Ureter (tissue), 1 donor: ENCODE results near the gene FMN2. TPM values are rescaled to one million over a fixed set of nuclear protein-coding genes. Genes with fewer than 3 reads are reported as not detected.
"Not testable (repeated sequence)": the region's sequence is repeated elsewhere in the genome, so short reads cannot be mapped to it uniquely, and the experiment has no call there.

Experiments
- DNase-seq: peaks from one replicate; pipeline ENCODE4 v3.0.0-alpha.2; 2020; ENCODE audit warnings: low spot score
- total RNA-seq: library from RNA; stranded (reverse); gene quantifications from one replicate; pipeline ENCODE4 v1.2.4, GENCODE V29; 2023
- donor health status: DM: yes; HTN: yes; CAD: no.

Gene FMN2
- total RNA-seq, 1 donor from 2014 or later = 0.49 TPM

DNA sequence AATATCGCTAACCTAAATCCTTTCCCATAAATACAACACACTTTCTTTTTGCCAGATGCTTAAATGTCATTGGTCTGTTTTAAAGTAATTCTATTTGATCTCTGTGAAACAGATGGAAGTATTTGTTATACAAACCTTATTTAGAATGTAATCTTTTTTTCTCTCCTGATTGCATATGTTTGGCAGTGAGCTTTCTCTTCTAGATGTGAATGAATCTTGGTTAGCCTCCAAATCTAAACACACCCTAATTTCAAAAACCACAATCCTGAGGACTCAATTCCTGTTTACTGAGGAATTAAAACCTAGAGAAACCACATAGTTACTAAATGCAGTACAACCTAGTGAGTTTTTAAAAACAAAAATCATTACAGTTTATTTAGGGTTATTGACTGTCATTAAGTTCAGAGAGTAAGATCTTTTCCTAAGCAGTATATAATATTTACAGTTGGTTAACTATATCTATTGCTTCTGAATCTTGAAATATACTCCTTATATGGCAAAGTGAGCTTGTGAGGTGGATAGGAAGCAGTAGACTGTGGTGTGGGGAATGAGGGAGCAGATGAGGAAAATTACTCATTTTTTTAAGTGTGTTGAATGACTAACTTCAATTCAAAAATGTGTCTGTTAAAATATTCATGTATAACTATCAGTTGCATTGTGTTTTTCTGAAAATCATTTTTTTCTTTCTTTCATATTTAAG lies 218.7 kb downstream of the FMN2 start:
- DNase-seq = no peak

DNA sequence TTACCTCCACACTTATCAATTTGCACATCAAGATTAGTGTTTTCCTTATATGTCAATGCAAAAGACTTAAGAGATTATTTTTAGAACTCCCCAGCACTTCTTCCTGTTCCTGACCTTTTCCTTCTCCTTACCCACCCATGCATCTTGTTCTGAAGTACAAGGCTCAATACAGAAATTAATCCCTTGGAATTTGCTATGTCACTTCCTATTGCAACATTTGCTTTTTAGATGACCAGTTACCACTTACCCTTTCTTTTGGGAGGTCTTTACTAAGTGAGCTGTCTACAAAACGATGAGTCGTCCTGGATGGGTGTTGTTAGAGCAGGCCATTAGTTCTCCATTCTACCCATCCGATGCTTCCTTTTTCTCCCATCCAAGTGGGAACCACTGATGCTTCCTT lies 221.2 kb downstream of the FMN2 start:
- DNase-seq = no peak

DNA sequence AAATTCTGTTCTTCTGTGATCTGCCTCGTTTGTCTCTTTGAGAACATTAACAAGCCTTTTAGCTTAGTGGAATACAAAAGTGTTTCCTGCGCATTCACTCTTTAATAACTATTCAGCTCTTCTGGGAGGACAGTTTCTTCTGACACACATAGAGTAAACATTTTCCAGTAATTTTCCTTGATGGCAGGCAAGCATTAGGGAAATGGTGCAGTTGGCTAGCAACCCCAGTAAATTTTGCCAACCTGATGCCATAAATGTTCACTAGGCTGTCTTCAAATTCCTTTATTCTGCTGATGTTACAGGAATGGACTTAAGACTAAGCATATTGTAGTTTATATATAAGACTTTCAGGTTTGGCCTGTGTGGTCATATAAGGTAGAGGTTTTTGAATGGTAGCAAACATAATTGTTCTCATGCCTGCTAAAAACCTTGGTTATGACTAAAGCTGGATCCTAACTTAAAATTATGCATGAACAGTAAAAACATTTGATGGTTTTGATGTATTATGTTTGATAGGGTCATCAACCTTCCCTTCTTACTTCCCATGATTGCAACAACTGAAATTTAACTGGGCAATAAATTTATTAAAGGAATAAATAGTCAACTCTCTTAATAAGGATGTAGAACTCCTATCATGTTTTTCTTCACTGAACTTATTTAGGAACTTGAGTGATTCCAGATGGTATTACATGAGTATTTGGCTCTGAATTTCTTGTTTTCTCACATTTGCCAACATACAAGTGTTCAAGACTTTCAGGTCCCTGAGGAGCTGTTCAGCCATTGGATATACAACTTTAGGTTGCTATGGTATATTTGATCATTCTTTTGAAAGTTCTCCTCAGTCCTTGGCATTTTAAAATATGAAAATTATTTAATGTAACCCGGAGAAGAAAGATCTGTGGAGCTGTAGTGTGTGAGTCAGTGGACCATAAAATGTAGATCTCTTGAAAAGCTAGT lies 223.4 kb downstream of the FMN2 start:
- no peak for DNase-seq

DNA sequence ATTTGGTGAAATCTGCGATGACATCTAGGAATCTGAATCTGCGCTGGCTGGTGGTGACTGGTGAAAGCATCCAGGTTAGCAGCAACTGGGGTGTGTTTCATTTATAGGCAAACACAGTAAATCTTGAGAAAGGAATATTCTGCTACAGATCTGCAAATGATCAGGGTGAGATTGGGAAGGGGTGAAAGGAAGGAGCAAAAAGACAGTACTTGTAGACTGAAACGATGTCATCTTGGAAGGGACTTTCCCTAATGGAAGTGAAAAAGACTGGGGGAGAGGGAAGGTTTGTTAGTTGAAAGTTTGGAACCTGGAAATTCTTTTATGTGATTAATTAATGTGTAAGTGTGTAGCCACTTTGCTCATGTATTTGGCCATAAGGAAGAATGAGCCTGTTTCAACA lies 228.3 kb downstream of the FMN2 start:
- no peak for DNase-seq

DNA sequence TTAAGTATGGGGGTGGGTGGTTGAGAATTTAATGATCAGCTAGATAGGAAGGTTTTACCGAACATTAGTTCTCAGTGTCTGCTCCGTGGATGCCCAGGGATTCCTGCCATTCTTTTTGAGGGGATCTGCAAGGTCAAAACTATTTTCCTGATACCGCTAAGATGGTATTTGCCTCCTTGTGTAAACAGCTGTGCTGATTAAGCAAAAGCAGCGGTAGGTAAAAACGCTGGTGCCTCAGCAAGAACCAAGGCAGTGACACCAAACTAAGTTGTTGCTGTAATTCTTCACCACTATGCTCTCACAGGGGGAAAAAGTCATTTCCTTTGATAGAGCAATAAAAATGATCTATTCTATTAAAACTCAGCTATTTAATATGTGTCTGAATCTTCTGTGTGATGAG lies 229.0 kb downstream of the FMN2 start:
- no peak for DNase-seq

DNA sequence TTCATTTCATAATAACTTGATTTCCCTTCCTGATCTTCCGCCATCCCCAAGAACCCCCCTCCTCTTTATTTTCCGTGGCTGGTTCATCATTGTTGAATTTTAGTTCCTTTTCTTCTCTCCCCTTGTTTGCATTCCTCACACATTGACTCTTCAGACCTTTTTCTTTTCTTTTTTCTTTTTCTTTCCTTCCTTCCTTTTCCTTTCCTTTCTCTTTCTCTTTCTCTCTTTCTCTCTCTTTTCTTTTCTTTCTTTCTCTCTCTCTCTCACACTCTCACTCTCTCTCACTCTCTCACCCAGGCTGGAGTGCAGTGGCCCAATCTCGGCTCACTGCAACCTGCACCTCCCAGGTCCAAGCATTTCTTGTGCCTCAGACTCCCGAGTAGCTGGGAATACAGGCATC lies 231.3 kb downstream of the FMN2 start:
- no peak for DNase-seq

DNA sequence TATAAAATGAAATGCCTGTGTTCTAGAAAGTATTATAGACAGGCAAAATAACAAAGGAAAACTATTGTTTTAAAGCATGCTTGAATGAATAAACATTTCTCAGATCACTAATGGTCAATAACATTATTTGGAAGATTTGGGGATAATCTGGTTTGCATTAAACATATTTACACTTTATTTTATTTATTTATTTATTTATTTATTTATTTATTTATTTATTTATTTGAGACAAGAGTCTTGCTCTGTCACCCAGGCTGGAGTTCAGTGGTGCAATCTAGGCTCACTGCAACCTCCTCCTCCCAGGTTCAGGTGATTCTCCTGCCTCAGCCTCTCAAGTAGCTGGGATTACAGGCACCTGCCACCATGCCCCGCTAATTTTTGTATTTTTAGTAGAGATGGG lies 236.7 kb downstream of the FMN2 start:
- DNase-seq = not testable (repeated sequence)

DNA sequence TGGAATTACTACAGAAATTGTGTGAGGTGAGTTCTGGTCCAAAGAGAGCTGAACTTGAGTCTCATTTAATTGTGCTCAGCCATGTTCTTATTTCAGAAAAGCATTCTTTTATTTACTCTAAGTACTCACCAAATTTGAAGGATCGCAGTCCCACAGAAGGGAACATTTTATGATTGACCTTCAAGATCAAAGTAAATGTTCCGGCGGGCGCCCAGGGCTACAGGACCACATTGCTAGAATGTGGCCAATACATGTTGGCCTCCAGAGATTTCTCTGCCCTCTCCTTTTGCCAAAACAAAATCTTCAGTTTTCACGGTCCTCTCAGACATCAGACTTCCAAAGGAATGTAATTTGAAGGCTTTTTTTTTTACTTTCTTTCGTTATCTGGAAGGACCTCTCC lies 237.8 kb downstream of the FMN2 start:
- DNase-seq = no peak

DNA sequence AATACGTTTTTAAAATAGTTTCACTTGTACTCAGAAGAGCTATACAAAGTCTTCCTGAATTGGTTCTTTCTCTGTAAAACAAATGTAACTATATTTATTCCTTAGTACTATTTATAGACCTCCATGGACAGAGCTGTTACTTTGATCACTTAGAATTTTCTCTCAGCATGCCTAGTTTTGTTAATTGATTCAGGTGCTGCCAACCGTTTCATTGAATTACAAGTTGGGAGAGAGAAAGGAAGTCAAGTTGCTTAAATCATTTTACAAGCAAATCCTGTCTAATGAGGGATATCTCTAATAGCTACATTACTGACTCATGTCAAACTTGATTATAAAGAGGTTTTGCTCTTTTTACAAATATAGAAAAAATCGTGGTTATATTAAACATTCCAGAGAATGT lies 241.0 kb downstream of the FMN2 start:
- no peak for DNase-seq

DNA sequence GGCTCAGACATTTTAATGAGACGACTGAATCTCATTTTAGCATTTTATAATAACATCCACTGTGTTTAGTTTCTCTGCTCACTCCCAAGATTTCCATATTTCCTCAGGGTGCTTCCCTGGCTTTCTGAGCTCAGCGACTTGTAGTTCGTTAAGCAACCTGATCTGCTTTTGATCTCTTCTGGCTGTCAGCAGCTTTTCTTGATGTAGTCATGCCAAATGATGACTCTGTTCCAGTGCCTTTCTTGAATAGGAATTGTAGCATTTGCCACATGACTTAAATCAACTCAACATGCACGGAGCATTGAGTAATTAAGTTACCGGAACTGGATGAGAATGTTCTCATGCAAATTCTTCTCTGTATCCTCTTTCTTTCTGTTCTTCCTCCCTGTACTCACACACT lies 246.1 kb downstream of the FMN2 start:
- DNase-seq = no peak

DNA sequence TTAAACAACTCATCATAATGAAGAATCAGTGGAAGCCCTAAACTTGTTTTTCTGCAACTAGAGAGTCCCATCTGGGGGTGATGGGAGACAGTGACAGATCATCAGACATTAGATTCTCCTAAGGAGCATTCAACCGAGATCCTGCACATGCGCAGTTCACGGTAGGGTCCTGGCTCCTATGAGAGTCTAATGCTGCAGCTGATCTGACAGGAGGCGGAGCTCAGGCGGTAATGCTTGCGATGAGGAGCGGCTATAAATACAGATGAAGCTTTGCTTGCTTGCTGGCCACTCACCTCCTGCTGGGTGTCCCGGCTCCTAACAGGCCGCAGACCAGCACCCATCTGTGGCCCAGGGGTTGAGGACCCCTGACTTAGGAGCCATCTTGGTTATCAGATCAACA lies 247.2 kb downstream of the FMN2 start:
- no peak for DNase-seq

DNA sequence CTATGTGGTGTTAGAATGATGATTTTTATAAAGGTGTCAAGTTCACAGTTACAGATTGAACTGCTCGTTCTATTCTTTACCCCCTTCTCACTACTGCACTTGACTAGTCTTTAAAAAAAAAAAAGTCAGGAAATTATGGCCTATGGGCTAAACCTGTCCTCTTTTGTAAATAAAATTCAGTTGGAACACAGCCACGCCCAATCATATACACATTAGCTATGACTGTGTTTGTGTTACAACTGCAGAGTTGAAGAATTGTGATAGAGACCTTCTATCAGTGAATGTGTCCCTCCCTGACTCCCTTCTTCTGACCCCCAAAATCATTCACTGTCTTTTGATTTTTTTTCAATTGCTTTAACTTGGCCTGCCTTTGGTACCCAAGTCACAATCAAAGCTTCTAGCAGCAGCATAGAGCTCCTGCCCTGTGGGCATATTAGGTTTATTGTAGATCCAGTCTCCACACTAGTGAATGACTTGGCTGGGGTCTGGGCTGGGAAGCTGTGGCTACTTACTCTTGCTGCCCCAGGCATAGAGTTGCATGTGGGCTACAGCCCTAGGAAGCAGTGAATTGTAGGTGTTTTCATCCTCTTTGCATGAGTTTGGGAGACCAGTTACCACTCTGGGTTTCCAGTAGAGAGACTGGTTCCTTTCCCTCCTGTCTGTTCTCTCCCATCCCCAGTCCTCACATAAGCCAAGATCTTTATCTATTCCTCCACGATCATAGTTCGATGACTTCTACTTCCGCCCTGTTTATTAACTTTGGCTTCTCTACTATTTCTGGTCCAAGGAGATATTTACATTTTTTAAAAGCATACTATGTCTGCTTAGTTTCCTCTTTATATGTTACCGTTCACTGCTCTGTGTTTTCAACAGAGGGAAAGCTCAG lies 249.9 kb downstream of the FMN2 start:
- DNase-seq = no peak

DNA sequence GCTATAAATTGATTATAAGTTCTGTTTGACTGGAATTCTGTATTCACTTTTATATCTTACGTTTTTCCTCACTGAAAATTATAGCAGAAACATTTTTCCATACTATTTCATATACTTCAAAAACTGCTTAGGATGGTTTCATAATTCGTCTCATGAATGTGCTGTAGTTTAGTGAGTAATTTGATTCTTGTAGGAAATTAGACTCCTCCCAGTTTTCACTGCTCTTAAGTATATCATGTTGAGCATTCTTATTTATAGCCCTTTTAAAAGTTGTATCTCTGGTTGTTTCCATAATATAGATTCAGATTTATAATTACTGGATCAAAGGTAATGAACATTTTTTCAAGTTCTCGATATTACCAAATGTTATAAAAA lies 250.6 kb downstream of the FMN2 start:
- DNase-seq = no peak

DNA sequence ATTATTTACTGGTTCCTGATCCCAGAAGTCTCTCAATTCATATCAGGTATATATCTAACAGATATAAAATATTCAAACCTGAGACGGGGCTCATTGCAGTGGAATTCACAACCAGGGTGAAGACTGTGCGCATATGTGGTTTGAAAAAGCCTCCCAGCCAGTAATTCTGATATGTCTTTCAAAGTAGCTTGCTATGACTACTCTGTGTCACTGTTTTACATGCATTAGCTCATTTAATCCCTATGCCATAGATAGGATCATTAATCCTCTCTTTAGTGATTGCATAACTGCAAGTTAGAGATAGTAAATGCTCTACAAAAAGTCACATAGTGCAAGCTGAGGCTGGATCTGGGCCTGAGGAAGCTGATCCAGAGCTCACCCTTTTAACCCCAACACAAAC lies 251.4 kb downstream of the FMN2 start:
- no peak for DNase-seq

DNA sequence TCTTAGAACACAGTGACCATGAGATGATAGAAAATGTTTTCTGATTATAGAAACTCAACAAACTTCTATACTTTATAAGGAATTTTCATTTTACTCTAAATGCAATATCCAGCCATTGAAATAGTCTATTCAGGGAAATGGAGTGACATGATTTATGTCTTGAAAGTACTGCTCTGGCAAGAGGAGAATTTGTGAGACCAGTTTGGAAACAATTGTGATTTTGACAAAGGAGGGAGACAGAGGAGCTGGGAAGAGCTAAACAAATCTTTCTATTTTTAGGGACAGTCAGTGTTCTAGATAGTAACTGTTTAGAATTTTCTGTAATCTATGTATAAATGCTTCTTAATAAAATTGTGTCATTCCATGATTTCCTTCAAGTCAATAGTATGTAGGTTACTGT lies 252.3 kb downstream of the FMN2 start:
- DNase-seq = no peak

DNA sequence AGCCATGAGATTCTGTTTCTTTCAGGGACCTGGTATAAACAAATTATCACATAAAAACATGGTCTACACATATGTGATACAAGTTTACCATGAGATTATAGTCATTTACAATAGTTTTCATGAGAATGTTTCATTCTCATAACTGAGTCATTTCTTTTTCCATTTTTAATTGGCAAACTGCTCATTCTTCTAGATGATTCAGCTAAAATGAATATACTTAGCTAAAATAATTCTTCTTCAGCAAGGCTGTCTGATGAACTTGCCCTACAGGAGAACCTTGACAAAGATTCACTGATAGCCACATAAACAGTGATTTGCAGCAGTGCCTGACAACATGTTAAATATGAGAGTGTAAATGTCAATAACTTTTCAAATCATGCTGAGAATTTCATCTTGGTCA lies 253.2 kb downstream of the FMN2 start:
- no peak for DNase-seq

DNA sequence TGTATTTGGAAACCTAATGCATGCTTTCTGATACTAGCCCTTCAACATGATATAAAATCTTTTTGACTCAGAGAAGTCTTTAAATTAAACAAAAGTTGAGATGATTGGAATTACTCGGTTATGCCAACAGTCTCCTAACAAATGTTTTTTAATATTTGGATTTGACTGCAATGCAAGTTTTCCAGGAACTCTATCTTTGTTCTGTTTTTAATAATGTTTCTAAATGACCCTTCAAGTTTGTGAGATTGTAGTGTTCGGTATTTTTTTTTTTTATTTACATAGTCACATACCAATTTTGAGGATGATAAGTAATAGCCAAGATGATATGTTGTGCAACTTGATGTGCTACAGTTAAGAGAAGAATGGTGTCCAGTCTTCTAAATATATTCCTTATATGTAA lies 258.0 kb downstream of the FMN2 start:
- DNase-seq = no peak

DNA sequence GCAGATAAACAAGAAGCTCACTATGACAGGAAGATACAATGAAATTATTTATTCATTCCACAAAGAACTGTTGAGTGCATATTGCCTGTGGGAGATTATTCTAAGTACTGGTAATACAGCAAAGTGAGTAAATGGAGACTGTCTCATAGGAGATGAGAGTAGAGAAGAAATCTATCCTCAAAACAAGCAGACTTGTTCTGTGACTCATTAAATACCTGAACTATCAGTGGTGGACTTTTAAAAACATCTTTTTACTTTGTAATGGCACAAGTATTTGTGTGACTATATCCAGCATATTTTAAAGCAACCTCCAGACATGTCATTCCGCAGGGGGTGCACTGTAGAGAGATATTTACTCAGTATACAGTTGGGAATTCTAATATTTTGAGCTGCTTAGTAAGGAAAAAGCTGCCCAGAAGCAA lies 259.2 kb downstream of the FMN2 start:
- no peak for DNase-seq

DNA sequence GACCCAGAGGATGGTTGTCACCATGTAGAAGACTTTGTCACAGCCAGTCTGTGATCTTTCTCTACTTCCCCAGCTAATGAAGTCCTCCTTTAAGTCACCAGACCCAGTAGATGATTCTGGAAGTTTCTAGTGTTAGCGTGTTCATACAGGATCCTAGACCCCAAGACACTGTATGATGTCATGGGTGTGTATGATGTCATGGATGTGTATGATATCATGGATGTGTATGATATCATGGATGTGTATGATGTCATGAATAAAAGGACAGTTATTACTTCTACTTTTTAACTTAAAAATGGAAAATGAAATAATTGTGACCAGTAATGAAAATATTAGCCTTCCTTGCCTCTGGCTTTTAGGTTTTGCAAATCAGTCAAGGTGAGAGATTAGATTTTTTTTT lies 260.0 kb downstream of the FMN2 start:
- DNase-seq = no peak

DNA sequence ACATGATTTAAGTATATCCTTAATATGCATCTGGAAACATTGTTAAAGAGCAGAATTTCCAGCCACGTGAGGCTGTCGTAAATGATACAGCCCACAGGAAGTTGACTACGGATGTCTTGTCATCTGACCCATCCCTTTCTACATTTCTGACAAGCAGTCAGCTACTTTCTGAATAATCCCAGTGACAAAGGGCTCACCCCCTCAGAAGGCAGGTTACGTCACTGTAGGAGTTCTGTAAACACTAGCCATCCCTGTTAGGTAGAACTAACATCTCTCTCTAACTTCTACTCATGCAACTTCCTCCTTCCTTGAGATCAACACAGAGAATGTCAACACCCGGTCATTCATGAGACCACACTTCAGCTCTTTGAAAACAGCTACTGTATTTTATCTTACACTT lies 261.1 kb downstream of the FMN2 start:
- no peak for DNase-seq

DNA sequence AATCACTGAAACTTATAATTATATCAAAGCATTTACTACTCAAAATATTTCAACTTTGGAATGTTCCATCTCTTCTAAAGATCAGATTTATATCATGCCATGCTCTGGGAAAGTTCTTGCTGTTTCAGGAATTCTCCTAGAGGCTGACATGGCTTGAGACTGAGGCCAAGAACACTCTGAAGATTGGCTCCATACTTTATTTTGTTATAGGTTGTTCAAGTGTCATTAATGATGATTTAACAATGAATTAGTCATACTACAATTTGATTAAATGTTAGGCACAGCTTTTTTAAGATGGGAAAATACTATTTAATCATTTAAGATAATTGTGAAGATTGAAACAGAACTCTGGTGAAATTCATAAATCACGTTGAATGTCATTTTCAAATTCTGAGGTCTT lies 264.9 kb downstream of the FMN2 start:
- no peak for DNase-seq

DNA sequence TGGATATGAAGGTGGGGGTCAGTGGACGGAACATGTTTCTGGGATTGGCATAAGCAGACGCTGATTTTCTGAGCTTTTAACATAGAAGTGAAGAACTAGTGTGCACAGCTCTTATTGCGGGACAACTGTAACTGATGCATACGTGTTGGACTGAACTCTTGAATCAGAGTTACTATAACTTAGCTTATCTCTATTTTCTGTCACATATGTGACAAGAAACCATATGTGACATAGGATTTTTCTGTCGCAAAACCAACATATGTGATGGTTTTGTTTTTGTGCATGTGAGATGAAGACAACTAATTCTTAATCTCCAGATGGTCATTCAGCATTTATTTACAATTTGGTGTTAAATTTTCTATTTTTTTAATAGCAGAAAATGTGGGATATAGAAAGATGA lies 270.4 kb downstream of the FMN2 start:
- no peak for DNase-seq
